ENCODE measurements around the gene TALDO1.
"Not testable (repeated sequence)": the region's sequence is repeated elsewhere in the genome, so short reads cannot be mapped to it uniquely, and the experiment has no call there.

Gene TALDO1

DNA sequence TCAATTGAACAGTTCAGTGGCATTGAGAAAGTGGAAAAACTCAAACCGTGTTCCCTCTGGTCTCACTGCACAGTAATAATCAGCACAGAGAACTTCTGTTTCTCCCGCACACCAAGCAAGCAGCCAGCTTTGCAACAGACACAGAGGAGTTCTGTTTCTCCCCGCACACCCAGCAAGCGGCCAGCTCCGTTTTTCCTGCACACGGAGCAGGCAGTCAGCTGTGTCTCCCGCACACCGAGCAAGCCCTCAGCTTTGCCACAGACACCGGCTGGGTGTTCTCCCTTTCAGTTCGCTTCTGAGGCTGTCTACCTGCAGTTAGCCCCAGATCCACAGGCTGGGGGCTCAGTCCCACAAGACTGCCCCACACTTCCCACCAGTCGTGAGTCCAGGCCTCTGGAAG is 9.9 kb upstream of the TALDO1 start:
- no peaks in the 10 kb centered on the region for H3K4me1 ChIP-seq (ENCODE audit: insufficient read depth, low read length, severe bottlenecking)
- TF ChIP-seq, protein P1, sequence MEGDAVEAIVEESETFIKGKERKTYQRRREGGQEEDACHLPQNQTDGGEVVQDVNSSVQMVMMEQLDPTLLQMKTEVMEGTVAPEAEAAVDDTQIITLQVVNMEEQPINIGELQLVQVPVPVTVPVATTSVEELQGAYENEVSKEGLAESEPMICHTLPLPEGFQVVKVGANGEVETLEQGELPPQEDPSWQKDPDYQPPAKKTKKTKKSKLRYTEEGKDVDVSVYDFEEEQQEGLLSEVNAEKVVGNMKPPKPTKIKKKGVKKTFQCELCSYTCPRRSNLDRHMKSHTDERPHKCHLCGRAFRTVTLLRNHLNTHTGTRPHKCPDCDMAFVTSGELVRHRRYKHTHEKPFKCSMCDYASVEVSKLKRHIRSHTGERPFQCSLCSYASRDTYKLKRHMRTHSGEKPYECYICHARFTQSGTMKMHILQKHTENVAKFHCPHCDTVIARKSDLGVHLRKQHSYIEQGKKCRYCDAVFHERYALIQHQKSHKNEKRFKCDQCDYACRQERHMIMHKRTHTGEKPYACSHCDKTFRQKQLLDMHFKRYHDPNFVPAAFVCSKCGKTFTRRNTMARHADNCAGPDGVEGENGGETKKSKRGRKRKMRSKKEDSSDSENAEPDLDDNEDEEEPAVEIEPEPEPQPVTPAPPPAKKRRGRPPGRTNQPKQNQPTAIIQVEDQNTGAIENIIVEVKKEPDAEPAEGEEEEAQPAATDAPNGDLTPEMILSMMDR (IDR thresholded peaks at IDR 0.05; ENCODE audit: low read length), result no peak
- TF ChIP-seq EZH2 (IDR thresholded peaks at IDR 0.05; ENCODE audit: borderline replicate concordance, low read length), result no peak
- H4K20me1 ChIP-seq (ENCODE audit: insufficient read depth, low read length), result no peaks in the 10 kb centered on the region
- no peak overlapping the region for H3K27ac ChIP-seq (ENCODE audit: low read depth, low read length, poor library complexity, severe bottlenecking)
- H3K79me2 ChIP-seq (ENCODE audit: insufficient read depth, low read length), result no peaks in the 10 kb centered on the region
- H3F3A ChIP-seq (ENCODE audit: insufficient read depth, low read length), result no peaks in the 10 kb centered on the region
- H3K4me3 ChIP-seq (ENCODE audit: low read depth, low read length, poor library complexity, severe bottlenecking), result no peak overlapping the region
- no peak overlapping the region for H3K4me2 ChIP-seq (ENCODE audit: low read length)
- no peaks in the 10 kb centered on the region for H3K36me3 ChIP-seq (ENCODE audit: insufficient read depth, low read length)
- no peak overlapping the region for H2AFZ ChIP-seq (ENCODE audit: low read length)
- peaks cover 10% of the 10 kb centered on the region; the same call in 1 of the 2 replicates for H3K27me3 ChIP-seq (ENCODE audit: insufficient read depth, low read length)
- H3K9ac ChIP-seq (ENCODE audit: low read length), result no peak overlapping the region
- no peaks in the 10 kb centered on the region for H3K9me2 ChIP-seq (ENCODE audit: low read depth, low read length)
- H3K9me3 ChIP-seq (ENCODE audit: low read length), result no peaks in the 10 kb centered on the region

DNA sequence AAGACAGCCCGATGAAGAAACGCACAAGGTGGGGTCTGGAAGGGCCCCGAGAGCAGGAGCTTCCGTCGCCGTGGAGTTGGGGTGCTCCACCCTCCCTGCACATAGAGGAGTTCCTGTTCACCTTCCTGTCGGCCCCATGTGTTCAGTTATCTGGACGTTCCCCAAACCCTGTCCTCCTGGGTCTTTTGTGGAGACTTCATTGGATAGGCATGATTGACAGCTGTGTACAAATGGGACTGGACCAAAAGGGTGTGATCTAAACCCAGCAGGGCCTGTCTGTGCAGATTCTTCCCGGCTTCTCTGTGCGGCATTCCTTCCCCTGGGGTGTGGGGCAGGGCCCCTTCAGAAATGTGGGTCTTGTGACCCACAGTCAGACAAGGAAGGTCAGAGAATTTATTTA is 9.4 kb upstream of the TALDO1 start:
- H3K9ac ChIP-seq (ENCODE audit: low read length); H3K9me2 ChIP-seq (ENCODE audit: low read depth, low read length); H4K20me1 ChIP-seq (ENCODE audit: insufficient read depth, low read length); H3F3A ChIP-seq (ENCODE audit: insufficient read depth, low read length); H3K36me3 ChIP-seq (ENCODE audit: insufficient read depth, low read length); H3K79me2 ChIP-seq (ENCODE audit: insufficient read depth, low read length); H3K27ac ChIP-seq (ENCODE audit: low read depth, low read length, poor library complexity, severe bottlenecking); H3K4me2 ChIP-seq (ENCODE audit: low read length); H2AFZ ChIP-seq (ENCODE audit: low read length); H3K27me3 ChIP-seq (ENCODE audit: insufficient read depth, low read length); H3K9me3 ChIP-seq (ENCODE audit: low read length); H3K4me3 ChIP-seq (ENCODE audit: low read depth, low read length, poor library complexity, severe bottlenecking); H3K4me1 ChIP-seq (ENCODE audit: insufficient read depth, low read length, severe bottlenecking): not testable (repeated sequence)

DNA sequence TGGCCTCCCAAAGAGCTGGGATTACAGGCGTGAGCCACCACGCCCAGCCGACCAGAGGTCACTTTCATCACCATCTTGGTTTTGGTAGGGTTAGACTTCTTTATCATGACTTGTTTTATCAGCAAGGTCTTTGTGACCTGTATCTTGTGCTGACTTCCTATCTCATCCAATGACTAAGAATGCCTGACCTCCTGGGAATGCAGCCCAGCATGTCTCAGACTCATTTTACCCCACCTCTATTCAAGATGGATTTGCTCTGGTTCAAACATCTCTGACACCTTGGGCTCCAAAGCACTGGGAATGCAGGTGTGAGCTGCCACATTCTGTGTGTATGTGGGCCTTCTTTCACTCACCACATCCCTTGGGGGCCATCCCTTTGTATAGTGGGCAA is 5.1 kb upstream of the TALDO1 start:
- no peak overlapping the region for H3K4me2 ChIP-seq (ENCODE audit: low read length)
- peaks cover 7% of the 10 kb centered on the region for H3K4me1 ChIP-seq (ENCODE audit: insufficient read depth, low read length, severe bottlenecking)
- no peaks in the 10 kb centered on the region for H3K9me2 ChIP-seq (ENCODE audit: low read depth, low read length)
- H3K4me3 ChIP-seq (ENCODE audit: low read depth, low read length, poor library complexity, severe bottlenecking), result no peak overlapping the region
- no peaks in the 10 kb centered on the region for H3K79me2 ChIP-seq (ENCODE audit: insufficient read depth, low read length)
- H3K9ac ChIP-seq (ENCODE audit: low read length), result no peak overlapping the region
- no peaks in the 10 kb centered on the region for H3K36me3 ChIP-seq (ENCODE audit: insufficient read depth, low read length)
- no peak for TF ChIP-seq EZH2 (IDR thresholded peaks at IDR 0.05; ENCODE audit: borderline replicate concordance, low read length)
- TF ChIP-seq, protein P1 (IDR thresholded peaks at IDR 0.05; ENCODE audit: low read length), result no peak
- H3K27me3 ChIP-seq (ENCODE audit: insufficient read depth, low read length), result peaks cover 12% of the 10 kb centered on the region; the same call in 1 of the 2 replicates
- H3K9me3 ChIP-seq (ENCODE audit: low read length), result no peaks in the 10 kb centered on the region
- no peaks in the 10 kb centered on the region for H4K20me1 ChIP-seq (ENCODE audit: insufficient read depth, low read length)
- no peak overlapping the region for H2AFZ ChIP-seq (ENCODE audit: low read length)
- no peak overlapping the region for H3K27ac ChIP-seq (ENCODE audit: low read depth, low read length, poor library complexity, severe bottlenecking)
- H3F3A ChIP-seq (ENCODE audit: insufficient read depth, low read length), result 0 out of 2 replicates have a peak, but pooled peaks cover 5% of the 10 kb centered on the region

DNA sequence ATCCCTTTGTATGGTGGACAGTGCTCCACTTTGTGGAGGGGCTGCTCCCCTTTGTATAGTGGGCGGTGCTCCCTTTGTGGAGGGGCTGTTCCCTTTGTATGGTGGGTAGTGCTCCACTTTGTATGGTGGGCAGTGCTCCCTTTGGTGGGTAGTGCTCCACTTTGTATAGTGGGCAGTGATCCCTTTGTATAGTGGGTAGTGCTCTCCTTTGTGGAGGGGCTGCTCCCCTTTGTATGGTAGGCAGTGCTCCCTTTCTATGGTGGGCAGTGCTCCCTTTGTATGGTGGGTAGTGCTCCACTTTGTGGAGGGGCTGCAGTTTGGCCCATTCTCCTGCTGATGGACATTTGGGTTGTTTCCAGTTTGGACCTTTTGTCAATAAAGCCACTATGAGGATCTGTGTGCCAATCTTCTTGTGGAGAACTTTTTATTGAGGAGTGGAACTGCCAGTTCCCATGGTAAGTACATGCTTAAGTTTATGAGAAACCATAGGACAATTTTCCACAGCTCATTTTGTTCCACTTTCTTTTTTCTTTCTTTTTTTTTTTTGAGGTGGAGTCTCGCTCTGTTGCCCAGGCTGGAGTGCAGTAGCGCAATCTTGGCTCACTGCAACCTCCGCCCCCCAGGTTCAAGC is 4.6 kb upstream of the TALDO1 start:
- no peaks in the 10 kb centered on the region for H3K36me3 ChIP-seq (ENCODE audit: insufficient read depth, low read length)
- H3K9me3 ChIP-seq (ENCODE audit: low read length), result no peaks in the 10 kb centered on the region
- H3K9me2 ChIP-seq (ENCODE audit: low read depth, low read length), result no peaks in the 10 kb centered on the region
- H3K27ac ChIP-seq (ENCODE audit: low read depth, low read length, poor library complexity, severe bottlenecking), result no peak overlapping the region
- H4K20me1 ChIP-seq (ENCODE audit: insufficient read depth, low read length), result no peaks in the 10 kb centered on the region
- no peak overlapping the region for H3K4me2 ChIP-seq (ENCODE audit: low read length)
- H3F3A ChIP-seq (ENCODE audit: insufficient read depth, low read length), result 0 out of 2 replicates have a peak, but pooled peaks cover 5% of the 10 kb centered on the region
- H3K4me3 ChIP-seq (ENCODE audit: low read depth, low read length, poor library complexity, severe bottlenecking), result no peak overlapping the region
- no peak overlapping the region for H2AFZ ChIP-seq (ENCODE audit: low read length)
- H3K27me3 ChIP-seq (ENCODE audit: insufficient read depth, low read length), result peaks cover 7% of the 10 kb centered on the region; the same call in 1 of the 2 replicates
- no peak for TF ChIP-seq EZH2 (IDR thresholded peaks at IDR 0.05; ENCODE audit: borderline replicate concordance, low read length)
- TF ChIP-seq, protein P1 (IDR thresholded peaks at IDR 0.05; ENCODE audit: low read length), result no peak
- H3K4me1 ChIP-seq (ENCODE audit: insufficient read depth, low read length, severe bottlenecking), result peaks cover 7% of the 10 kb centered on the region
- H3K9ac ChIP-seq (ENCODE audit: low read length), result no peak overlapping the region
- peaks cover under 1% of the 10 kb centered on the region; the same call in 1 of the 2 replicates for H3K79me2 ChIP-seq (ENCODE audit: insufficient read depth, low read length)
